ENCODE data around the gene ZNF28. TPM values are rescaled to one million over a fixed set of nuclear protein-coding genes. Genes with fewer than 3 reads are reported as not detected.
"Not testable (repeated sequence)": the region's sequence is repeated elsewhere in the genome, so short reads cannot be mapped to it uniquely, and the experiment has no call there.

The ZNF28 gene
- 18.9 and 24.7 TPM in 2 replicates for total RNA-seq (2012; rRNA removed)
- polyA plus RNA-seq (2012; rRNA removed): 3.5 and 4.4 TPM in 2 replicates
- 1.5 and 1.9 TPM in 2 replicates for polyA plus RNA-seq (2012; cell fraction: cytosol; rRNA removed)
- 0.49 and 4.2 TPM in 2 replicates for polyA plus RNA-seq (2012; cell fraction: nucleus; rRNA removed; ENCODE audit: low replicate concordance)
- percentile 59 among the genes with signal in this experiment for Bru-seq, nascent RNA
- percentile 64 among the genes with signal in this experiment for BruChase-seq, experiment 1, labeled RNA remaining after a 6-hour chase
- percentile 62 among the genes with signal in this experiment for BruChase-seq, experiment 2, labeled RNA remaining after a 2-hour chase
- long read RNA-seq, full-length matches to known transcripts: 5 of 25 reads
- long read RNA-seq, partial matches to known transcripts: 0 of 25 reads
- long read RNA-seq, other reads (novel, unspliced or antisense): 20 of 25 reads

DNA sequence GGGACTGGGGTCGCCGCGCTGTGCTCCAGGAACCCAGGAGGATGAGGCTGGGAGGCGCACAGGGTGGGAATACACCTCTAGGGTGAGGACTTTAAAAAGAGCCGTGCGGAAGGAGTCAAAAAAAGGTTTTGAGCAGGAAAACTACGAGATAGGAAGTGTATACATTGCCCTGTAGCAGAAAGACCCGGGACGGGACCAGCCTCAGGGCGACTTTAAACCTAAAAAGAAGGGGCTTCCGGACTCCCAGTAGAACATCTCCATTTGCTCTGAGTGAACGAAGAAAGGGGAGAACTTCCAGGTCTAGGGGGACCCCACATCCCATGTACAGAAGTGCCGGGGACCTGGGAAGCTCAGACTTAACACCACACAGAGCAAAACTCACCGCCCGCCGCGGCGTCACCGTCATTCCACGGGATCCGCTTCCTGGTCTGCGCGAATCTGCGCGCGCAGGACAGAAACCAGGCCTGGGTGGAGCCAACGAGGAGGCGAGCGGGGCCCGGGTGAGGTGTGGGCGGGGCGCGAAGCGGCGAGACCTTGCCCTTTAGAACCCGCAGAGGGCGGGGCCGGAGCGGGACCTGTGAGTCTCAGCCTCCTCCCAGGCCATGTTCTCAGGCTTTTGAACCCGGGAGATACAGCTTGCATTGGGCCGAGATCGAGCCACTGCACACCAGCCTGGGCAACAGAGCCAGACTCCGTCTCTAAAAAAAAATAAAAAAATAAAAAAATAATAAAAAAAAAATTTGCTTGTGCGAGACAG lies at the start of gene ZNF28:
ZNF28 (minus strand) TSS at position 430 of the 757 bp plus-strand sequence. CDS start 3,675 bp downstream, outside the sequence.
- H4K8ac ChIP-seq (ENCODE audit: low read depth in 2 of 2, low read length in 2 of 2): peak within 1 kb of the TSS; percentile 52 to 90; a peak in 3 of 4 replicates
- H2BK120ac ChIP-seq (ENCODE audit: low read depth, low read length); H3K18ac ChIP-seq (ENCODE audit: low read depth, low read length); intact Hi-C loops (cut with micrococcal nuclease); POLR2A ChIA-PET (ENCODE audit: unreplicated experiment); in situ Hi-C loops (cut with MboI; ENCODE audit: low sequenced_read_pairs); H2BK20ac ChIP-seq (ENCODE audit: low read depth, low read length); H3K27me3 ChIP-seq (ENCODE audit: control insufficient read depth, insufficient read depth, low read length); H2BK15ac ChIP-seq (ENCODE audit: low read depth, low read length); H4K20me1 ChIP-seq (ENCODE audit: insufficient read depth, low read length); BruUV-seq (replicated peaks); H4K91ac ChIP-seq (ENCODE audit: insufficient read depth, low read depth, low read length); H3K9me1 ChIP-seq (ENCODE audit: insufficient read depth, low read length); H3K4me1 ChIP-seq (ENCODE audit: control insufficient read depth, insufficient read depth, low read length); H4K5ac ChIP-seq (ENCODE audit: low read depth, low read length); H3K14ac ChIP-seq (replicated peaks; ENCODE audit: low read depth, low read length); H3K9me3 ChIP-seq (ENCODE audit: control insufficient read depth, insufficient read depth, low read length); H3K36me3 ChIP-seq (ENCODE audit: control insufficient read depth, insufficient read depth, low read length); H2BK5ac ChIP-seq (ENCODE audit: low read depth, low read length, poor library complexity, severe bottlenecking); H3K23ac ChIP-seq (ENCODE audit: low read depth, low read length); dilution Hi-C loops (cut with HindIII; ENCODE audit: low sequenced_read_pairs, unreplicated experiment); H3K79me1 ChIP-seq (ENCODE audit: low read depth in 1 of 2, low read length in 2 of 2); H2AK9ac ChIP-seq (replicated peaks; ENCODE audit: low read depth, low read length, poor library complexity); H2AK5ac ChIP-seq (ENCODE audit: low read depth, low read length): not testable (repeated sequence)
- H3K4me3 ChIP-seq (ENCODE audit: insufficient read depth, low read depth, low read length): peak within 1 kb of the TSS; percentile 73
- H3K4ac ChIP-seq (ENCODE audit: low read depth, low read length): peak within 1 kb of the TSS; percentile 35; the same call in 1 of the 2 replicates
- WGBS, 2 experiments (ENCODE audit: extremely low coverage in 2 of 2, insufficient read length in 1 of 2): 0% methylated on average over 6 of the region's 44 CpGs; no CpG with 5 or more reads in 1 of the 2 experiments
- H3K56ac ChIP-seq (ENCODE audit: extremely low read depth, insufficient read depth, low read length): peak within 1 kb of the TSS; percentile 41
- DNase-seq: peak; percentile 21
- peak within 1 kb of the TSS; percentile 83 for H2AFZ ChIP-seq (replicated peaks; ENCODE audit: low read length, poor library complexity)
- peak within 1 kb of the TSS; percentile 57 for H3K9ac ChIP-seq (ENCODE audit: low read depth, low read length)
- H3K27ac ChIP-seq (ENCODE audit: insufficient read depth, low read length): peak within 1 kb of the TSS; percentile 34
- CTCF ChIA-PET: interaction anchor here (0.6 kb wide), 1 partner anchor 468 kb away, joined by 3 read pairs; no protein-coding TSS in a partner anchor
- H3K4me2 ChIP-seq (ENCODE audit: low read depth, low read length): peak within 1 kb of the TSS; percentile 78
- peak; percentile 100 for ATAC-seq (ENCODE audit: low read depth)

DNA sequence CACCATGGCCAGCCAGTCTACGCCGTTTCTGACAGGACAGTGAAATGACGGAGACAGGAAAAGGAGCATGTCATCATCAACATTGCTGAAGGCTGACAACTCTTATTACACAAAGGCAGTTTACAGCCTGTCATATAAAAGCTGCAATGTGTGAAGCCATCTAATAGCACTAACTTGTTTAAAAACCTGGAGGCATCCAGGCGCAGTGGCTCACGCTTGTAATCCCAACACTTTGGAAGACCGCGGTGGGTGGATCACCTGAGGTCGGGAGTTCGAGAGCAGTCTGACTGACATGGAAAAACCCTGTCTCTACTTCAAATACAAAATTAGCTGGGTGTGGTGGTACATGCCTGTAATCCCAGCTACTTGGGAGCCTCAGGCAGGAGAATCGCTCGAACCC lies 46.6 kb upstream of the ZNF28 start:
- H3K9ac ChIP-seq (ENCODE audit: low read depth, low read length); H2BK20ac ChIP-seq (ENCODE audit: low read depth, low read length); H3K4me2 ChIP-seq (ENCODE audit: low read depth, low read length); H3K14ac ChIP-seq (replicated peaks; ENCODE audit: low read depth, low read length); H3K56ac ChIP-seq (ENCODE audit: extremely low read depth, insufficient read depth, low read length); intact Hi-C loops (cut with micrococcal nuclease); H3K4ac ChIP-seq (ENCODE audit: low read depth, low read length); POLR2A ChIA-PET (ENCODE audit: unreplicated experiment); H3K27ac ChIP-seq (ENCODE audit: insufficient read depth, low read length); H3K36me3 ChIP-seq (ENCODE audit: control insufficient read depth, insufficient read depth, low read length); DNase-seq; dilution Hi-C loops (cut with HindIII; ENCODE audit: low sequenced_read_pairs, unreplicated experiment); H2BK120ac ChIP-seq (ENCODE audit: low read depth, low read length); H3K4me3 ChIP-seq (ENCODE audit: insufficient read depth, low read depth, low read length); BruUV-seq (replicated peaks); ATAC-seq (ENCODE audit: low read depth); H4K20me1 ChIP-seq (ENCODE audit: insufficient read depth, low read length); H3K9me3 ChIP-seq (ENCODE audit: control insufficient read depth, insufficient read depth, low read length); H2BK5ac ChIP-seq (ENCODE audit: low read depth, low read length, poor library complexity, severe bottlenecking); H4K91ac ChIP-seq (ENCODE audit: insufficient read depth, low read depth, low read length); H3K9me1 ChIP-seq (ENCODE audit: insufficient read depth, low read length); H2AK9ac ChIP-seq (replicated peaks; ENCODE audit: low read depth, low read length, poor library complexity); H3K4me1 ChIP-seq (ENCODE audit: control insufficient read depth, insufficient read depth, low read length); H4K8ac ChIP-seq (ENCODE audit: low read depth in 2 of 2, low read length in 2 of 2); H2AFZ ChIP-seq (replicated peaks; ENCODE audit: low read length, poor library complexity); H3K23ac ChIP-seq (ENCODE audit: low read depth, low read length); H3K27me3 ChIP-seq (ENCODE audit: control insufficient read depth, insufficient read depth, low read length); CTCF ChIA-PET; H2BK15ac ChIP-seq (ENCODE audit: low read depth, low read length); H3K79me1 ChIP-seq (ENCODE audit: low read depth in 1 of 2, low read length in 2 of 2); H4K5ac ChIP-seq (ENCODE audit: low read depth, low read length); in situ Hi-C loops (cut with MboI; ENCODE audit: low sequenced_read_pairs); H3K18ac ChIP-seq (ENCODE audit: low read depth, low read length); H2AK5ac ChIP-seq (ENCODE audit: low read depth, low read length): not testable (repeated sequence)
- 83% methylated on average over 4 of the region's 11 CpGs; no CpG with 5 or more reads in 1 of the 2 experiments for WGBS, 2 experiments (ENCODE audit: extremely low coverage in 2 of 2, insufficient read length in 1 of 2)
